Stimulated activated CD8-positive, alpha-beta memory T cell treated with anti-CD3 and anti-CD28 coated beads, Interleukin-7, amount 100 ng/mL, for 24 hours (primary cell): ENCODE measurements around the gene GLG1.
"Not testable (repeated sequence)": the region's sequence is repeated elsewhere in the genome, so short reads cannot be mapped to it uniquely, and the experiment has no call there.

ENCODE experiments used
- DNase-seq: peaks from one replicate; pipeline ENCODE4 v3.0.0-alpha.2; 2020; ENCODE audit warnings: low read depth

Gene GLG1

GRCh38 chr16:74606521-74607309 is at the start of gene GLG1:
Gene GLG1 (minus strand): TSS chr16:74607114. CDS start chr16:74607094, 20 bp downstream.
- DNase-seq: peak; percentile 75

GRCh38 chr16:74654536-74655050 is 47.7 kb upstream of the GLG1 start:
- DNase-seq: no peak

GRCh38 chr16:74652883-74653282 is 46.0 kb upstream of the GLG1 start:
- DNase-seq: not testable (repeated sequence)

GRCh38 chr16:74652249-74652648 is 45.3 kb upstream of the GLG1 start:
- DNase-seq: no peak

DNA sequence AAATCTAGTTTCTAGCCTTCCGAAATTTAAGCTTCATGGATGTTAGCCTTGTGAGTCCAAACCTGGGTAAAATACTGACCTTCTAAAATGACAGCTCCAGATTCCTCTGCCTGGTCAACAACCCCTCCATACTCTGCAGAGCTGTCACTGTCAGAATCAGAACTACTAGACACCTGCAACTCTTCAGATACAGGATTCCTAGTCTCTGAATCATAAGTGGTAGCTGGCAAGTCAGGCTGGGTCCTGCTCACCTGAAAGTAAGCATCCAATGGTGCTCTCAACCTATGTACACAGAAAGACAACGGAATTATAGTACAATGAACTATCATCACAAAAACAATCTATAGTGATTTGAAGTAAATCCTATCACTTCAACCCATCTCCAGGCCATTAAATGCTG is 44.9 kb upstream of the GLG1 start:
- no peak for DNase-seq

DNA sequence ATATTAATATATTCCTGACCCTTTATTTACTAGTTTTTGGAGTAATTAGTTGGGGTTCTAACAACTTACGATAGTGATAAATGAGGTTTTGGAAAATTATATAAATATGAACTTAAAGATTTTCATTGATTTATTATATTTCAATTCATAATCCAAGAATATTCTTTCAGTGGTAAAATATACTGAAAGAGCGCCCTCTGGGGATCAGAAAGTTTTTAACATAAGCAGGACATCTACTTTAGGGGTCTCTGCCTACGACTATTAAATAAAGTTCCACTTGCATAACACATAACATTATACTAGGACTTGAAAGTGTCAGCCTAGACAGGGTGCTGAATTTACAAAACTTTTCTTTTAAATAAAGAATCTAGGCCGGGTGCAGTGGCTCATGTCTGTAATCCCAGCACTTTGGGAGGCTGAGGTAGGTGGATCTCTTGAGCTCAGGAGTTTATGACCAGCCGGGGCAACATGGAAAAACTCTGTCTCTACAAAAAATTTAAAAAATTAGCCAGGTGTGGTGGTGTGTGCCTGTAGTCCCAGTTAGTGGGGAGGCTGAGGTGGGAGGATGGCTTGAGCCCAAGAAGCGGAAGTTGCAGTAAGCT is 44.2 kb upstream of the GLG1 start:
- DNase-seq: no peak

- DNase-seq: no peak
These were observed 43.1 kb upstream of the GLG1 start for GRCh38 chr16:74649839-74650504.

DNA sequence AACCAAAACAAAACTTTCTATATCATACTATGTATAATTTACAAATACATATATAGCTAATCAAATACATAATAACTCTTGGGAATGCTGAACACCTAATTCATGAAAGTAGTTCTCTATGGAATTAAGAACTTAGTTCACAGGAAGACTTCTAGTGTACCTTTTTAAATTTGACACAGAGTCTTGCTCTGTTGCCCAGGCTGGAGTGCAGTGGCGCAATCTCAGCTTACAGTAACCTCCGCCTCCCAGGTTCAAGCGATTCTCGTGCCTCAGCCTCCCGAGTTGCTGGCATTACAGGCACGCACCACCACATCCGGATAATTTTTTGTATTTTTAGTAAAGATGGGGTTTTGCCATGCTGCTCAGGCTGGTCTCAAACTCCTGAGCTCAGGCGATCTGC is 35.1 kb upstream of the GLG1 start:
- DNase-seq: no peak

GRCh38 chr16:74637742-74638453 is 31.0 kb upstream of the GLG1 start:
- no peak for DNase-seq

DNA sequence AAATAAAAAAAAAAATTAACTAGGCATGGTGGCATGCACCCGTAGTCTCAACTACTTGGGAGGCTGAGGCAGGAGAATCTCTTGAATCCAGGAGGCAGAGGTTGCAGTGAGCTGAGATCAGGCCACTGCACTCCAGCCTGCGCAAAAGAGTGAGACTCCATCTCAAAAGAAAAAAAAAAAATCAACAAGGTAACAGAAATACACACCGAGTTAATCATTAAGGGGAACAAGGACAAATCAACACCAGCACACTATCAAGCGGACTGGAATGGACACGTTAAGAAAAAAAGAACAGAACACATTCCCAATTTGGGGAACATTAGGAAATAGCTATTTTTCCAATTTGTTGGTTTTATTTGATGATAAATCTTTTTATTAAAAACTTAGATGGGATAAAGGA is 28.4 kb upstream of the GLG1 start:
- no peak for DNase-seq

DNA sequence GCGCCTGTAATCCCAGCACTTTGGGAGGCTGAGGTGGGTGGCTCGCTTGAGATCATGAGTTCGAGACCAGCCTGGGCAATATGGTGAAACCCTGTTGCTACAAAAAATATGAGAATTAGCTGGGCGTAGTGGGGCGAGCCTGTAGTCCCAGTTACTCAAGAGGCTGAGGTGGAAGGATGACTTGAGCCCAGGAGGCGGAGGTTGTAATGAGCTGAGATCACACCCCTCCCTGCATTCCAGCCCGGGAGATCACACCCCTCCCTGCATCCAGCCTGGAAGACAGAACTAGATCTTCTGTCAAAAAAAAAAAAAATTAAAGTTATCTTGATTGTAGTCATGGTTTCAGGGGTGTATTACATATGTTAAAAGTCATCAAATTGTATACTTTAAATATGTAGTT is 26.8 kb upstream of the GLG1 start:
- no peak for DNase-seq

DNA sequence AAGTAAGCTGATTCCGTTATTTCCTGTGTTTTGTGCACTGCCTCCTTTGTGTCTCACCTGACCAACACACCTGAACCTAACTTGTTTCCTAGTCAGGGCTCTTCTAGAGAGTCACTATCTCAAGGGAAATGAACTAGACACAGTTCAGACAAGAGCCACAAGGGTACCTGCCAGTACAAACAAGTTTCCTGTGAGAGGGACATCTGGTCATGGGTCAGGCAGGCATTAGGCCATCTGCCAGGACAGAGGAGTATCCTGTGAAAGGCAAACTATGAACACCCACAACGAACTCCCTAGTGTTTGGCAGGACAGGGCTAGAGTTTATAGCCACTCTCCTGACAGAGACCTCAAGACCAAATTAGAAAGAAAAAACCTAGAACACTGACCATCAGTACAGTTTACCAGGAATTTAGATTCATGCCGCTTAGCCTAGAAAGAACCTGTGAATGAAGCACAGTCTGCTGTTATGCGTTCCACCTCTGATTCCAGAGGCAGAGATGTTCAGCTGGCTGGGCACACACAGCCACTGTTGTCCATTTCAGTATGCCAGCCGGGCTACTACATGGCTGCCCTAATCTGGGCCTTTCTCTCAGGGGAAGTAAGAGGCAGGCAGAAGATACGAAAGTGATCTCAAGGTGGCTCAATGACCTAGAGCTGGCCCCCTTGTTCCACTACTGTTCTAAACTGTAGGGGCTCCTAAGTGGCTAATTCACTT is 20.7 kb upstream of the GLG1 start:
- no peak for DNase-seq

GRCh38 chr16:74626741-74627416 is 20.0 kb upstream of the GLG1 start:
- DNase-seq: no peak

DNA sequence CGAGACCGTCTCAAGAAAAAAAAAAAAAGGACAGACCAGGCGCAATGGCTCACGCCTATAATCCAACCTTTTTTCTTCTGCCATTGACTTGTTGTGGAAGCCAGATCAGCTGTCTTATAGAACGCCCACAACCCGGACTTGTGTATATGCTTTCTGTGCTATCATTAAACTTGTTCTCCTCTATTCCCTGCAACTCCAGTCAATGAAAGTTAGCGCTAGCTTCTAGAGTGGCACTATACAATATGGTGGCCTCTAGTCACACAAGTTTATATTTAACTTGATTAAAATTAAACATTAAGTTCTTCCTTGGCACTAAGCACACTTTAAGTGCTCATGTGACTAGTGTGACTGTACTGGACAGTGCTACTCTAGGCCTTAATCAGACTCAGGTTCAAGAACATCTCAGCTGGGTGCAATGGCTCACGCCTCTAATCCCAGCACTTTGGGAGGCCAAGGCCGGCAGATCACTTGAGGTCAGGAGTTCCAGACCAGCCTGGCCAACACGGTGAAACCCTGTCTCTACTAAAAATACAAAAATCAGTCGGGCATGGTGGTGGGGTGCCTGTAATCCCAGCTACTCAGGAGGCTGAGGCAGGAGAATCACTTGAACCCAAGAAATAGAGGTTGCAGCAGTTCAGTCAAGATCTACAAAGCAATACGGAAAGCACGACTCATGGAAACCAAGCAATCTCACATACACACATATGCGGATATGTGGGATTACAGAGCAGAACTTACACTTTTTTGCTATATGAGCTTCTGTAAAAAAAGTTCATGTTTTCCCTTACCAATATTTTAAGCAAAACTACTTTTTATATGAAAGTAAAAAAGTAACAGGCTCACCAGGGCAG is 18.8 kb upstream of the GLG1 start:
- no peak for DNase-seq

DNA sequence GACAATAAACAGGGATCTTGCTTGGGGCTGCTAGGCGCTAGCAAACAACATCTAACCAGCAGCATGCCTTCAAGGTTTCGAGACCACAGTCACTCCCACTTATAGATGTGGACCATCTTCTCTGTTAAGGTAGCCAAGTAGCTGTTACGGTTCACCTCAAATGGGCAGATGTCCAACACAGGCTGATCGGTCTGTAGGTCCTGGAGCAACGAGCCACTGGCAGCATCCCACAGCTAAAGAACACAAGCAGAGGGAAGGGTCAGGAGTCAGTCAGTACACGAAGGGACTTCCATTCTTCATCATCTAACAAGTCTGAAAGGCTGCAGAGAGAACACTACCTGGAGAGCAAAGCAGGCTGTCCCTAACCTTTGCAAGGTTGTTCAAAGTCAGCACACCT is 16.9 kb upstream of the GLG1 start:
- DNase-seq: no peak

GRCh38 chr16:74623214-74623838 is 16.4 kb upstream of the GLG1 start:
- DNase-seq: no peak

GRCh38 chr16:74622005-74622404 is 15.1 kb upstream of the GLG1 start:
- no peak for DNase-seq

- DNase-seq: no peak
These were observed 10.4 kb upstream of the GLG1 start for GRCh38 chr16:74617206-74617788.

- DNase-seq: no peak
These were observed 4.8 kb upstream of the GLG1 start for GRCh38 chr16:74611721-74612120.
